HCT116 (cell line): ENCODE data around the gene ENGASE.

Experiments used
- EZH2 ChIP-seq: fragments of 200-600 bp; sonication (generic); IDR thresholded peaks from 2 replicates; pipeline ENCODE4 v1.6.1; 2017; ENCODE audit warnings: antibody characterized with exemption, mixed run types
- JUND ChIP-seq: IDR thresholded peaks from 2 replicates; pipeline ENCODE4 v1.6.1; 2012
- POLR2A ChIP-seq: IDR thresholded peaks from 2 replicates; pipeline ENCODE4 v1.7.0; 2011; ENCODE audit warnings: borderline replicate concordance; ENCODE audit not compliant: insufficient read depth, insufficient read length; ENCODE audit errors: extremely low read depth
- SP1 ChIP-seq: IDR thresholded peaks from 2 replicates; pipeline ENCODE4 v1.6.1; 2012; ENCODE audit warnings: low read depth
- TF ChIP-seq, protein P1 (sequence below): IDR thresholded peaks from 2 replicates; pipeline ENCODE4 v1.6.1; 2012
- TF ChIP-seq, protein P2 (sequence below), 3 experiments: fragments of 200-600 bp in 1 of 3; sonication (generic) in 1 of 3; IDR thresholded peaks in 2 of 3; conservative IDR thresholded peaks in 1 of 3; 2 replicates each; pipeline ENCODE4 v1.5.1; 2012 to 2017; ENCODE audit warnings: low read depth in 2 of 3, low read length in 2 of 3, antibody characterized with exemption in 1 of 3, borderline replicate concordance in 1 of 3, control low read depth in 1 of 3, mild to moderate bottlenecking in 1 of 3, mixed read lengths in 1 of 3, mixed run types in 1 of 3, moderate library complexity in 1 of 3; ENCODE audit not compliant: insufficient read depth in 1 of 3

DNA sequence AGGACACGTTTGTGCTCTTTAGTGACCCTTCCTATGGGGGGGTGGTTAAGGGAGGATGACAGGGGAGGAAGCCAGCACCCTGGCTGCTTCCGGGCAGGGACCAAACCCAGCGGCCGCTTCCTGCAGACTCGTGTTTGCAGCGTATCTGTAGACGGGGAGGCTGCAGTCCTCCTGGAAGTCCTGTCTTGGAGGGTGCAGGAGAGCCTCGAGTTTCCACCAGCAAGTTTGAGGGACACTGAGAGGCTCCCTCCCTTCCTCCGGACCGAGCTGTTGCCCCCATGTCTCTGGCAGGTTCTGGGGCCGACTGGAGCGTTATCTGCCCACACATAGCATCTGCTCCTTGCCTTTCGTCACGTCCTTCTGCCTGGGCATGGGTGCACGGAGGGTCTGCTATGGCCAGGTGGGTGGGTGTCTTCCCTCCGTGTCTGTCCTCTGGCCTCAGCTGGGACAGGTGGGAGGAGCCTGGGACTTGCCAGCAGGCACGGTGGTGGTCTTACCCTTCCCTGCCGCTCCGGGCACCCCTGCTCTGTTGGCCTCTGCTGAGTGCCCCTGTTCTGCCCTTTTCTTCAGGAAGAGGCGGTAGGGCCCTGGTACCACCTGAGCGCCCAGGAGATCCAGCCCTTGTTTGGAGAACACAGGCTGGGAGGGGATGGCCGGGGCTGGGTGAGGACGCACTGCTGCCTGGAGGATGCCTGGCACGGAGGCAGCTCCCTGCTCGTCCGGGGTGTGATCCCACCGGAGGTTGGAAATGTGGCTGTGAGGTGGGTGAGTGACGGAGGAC lies 8.8 kb downstream of the ENGASE start:
- TF ChIP-seq POLR2A (no peak), EZH2 (no peak), SP1 (no peak), JUND (no peak)
- TF ChIP-seq, protein P1, sequence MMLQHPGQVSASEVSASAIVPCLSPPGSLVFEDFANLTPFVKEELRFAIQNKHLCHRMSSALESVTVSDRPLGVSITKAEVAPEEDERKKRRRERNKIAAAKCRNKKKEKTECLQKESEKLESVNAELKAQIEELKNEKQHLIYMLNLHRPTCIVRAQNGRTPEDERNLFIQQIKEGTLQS = no peak
- TF ChIP-seq, protein P2, sequence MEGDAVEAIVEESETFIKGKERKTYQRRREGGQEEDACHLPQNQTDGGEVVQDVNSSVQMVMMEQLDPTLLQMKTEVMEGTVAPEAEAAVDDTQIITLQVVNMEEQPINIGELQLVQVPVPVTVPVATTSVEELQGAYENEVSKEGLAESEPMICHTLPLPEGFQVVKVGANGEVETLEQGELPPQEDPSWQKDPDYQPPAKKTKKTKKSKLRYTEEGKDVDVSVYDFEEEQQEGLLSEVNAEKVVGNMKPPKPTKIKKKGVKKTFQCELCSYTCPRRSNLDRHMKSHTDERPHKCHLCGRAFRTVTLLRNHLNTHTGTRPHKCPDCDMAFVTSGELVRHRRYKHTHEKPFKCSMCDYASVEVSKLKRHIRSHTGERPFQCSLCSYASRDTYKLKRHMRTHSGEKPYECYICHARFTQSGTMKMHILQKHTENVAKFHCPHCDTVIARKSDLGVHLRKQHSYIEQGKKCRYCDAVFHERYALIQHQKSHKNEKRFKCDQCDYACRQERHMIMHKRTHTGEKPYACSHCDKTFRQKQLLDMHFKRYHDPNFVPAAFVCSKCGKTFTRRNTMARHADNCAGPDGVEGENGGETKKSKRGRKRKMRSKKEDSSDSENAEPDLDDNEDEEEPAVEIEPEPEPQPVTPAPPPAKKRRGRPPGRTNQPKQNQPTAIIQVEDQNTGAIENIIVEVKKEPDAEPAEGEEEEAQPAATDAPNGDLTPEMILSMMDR (IDR thresholded peaks at IDR 0.05 in 2 of 3, conservative IDR thresholded peaks at IDR 0.05 in 1 of 3; ENCODE audit: borderline replicate concordance in 1 of 3, insufficient read depth in 1 of 3, low read depth in 2 of 3, low read length in 2 of 3) = no peak
